KMS-11 (cell line): ENCODE data around the gene ACTA2.

ENCODE experiments used
- H2AFZ ChIP-seq: fragments of 200-600 bp; sonication (generic); 2 replicates; pipeline ENCODE4 v1.6.1; 2016; ENCODE audit warnings: antibody characterized with exemption, mixed run types, low read depth
- H3K27ac ChIP-seq: fragments of 200-600 bp; sonication (generic); 2 replicates; pipeline ENCODE4 v1.6.1; 2016; ENCODE audit warnings: mild to moderate bottlenecking, mixed run types
- H3K27me3 ChIP-seq: fragments of 200-600 bp; sonication (generic); 2 replicates; pipeline ENCODE4 v1.6.1; 2017; ENCODE audit warnings: mild to moderate bottlenecking, low read depth, mixed run types, moderate library complexity; ENCODE audit not compliant: insufficient read depth
- H3K36me3 ChIP-seq: fragments of 200-600 bp; sonication (generic); 2 replicates; pipeline ENCODE4 v1.6.1; 2017; ENCODE audit warnings: mild to moderate bottlenecking, mixed run types; ENCODE audit not compliant: insufficient read depth
- H3K4me1 ChIP-seq: fragments of 200-600 bp; sonication (generic); 2 replicates; pipeline ENCODE4 v1.6.1; 2016; ENCODE audit warnings: mild to moderate bottlenecking, low read depth, mixed run types; ENCODE audit not compliant: poor library complexity, severe bottlenecking
- H3K4me2 ChIP-seq: fragments of 200-600 bp; sonication (generic); 2 replicates; pipeline ENCODE4 v1.7.0; 2016; ENCODE audit warnings: mild to moderate bottlenecking, mixed run types
- H3K4me3 ChIP-seq: fragments of 200-600 bp; sonication (generic); IDR thresholded peaks from 2 replicates; pipeline ENCODE4 v1.6.1; 2017; ENCODE audit warnings: low read depth, low read length, mixed read lengths; ENCODE audit not compliant: insufficient read depth
- H3K79me2 ChIP-seq: fragments of 200-600 bp; sonication (generic); 2 replicates; pipeline ENCODE4 v1.6.1; 2016; ENCODE audit warnings: low read depth, mixed run types; ENCODE audit not compliant: insufficient read depth
- H3K9ac ChIP-seq: fragments of 200-600 bp; sonication (generic); 2 replicates; pipeline ENCODE4 v1.6.1; 2016; ENCODE audit warnings: mild to moderate bottlenecking, mixed run types
- H4K20me1 ChIP-seq: fragments of 200-600 bp; sonication (generic); 2 replicates; pipeline ENCODE4 v1.6.1; 2016; ENCODE audit warnings: mild to moderate bottlenecking, mixed run types; ENCODE audit not compliant: insufficient read depth
- CTCF ChIP-seq: fragments of 200-600 bp; sonication (generic); conservative IDR thresholded peaks from 2 replicates; pipeline ENCODE4 v1.6.1; 2017; ENCODE audit warnings: low read depth, mild to moderate bottlenecking, antibody characterized with exemption, low read length, moderate library complexity, mixed read lengths

The ACTA2 gene

GRCh38 chr10:88984525-88984924 lies 32.0 kb upstream of the ACTA2 start:
- H3K4me2 ChIP-seq, result no peak overlapping the region
- no peaks in the 10 kb centered on the region for H3K36me3 ChIP-seq
- H2AFZ ChIP-seq, result no peak overlapping the region
- H3K9ac ChIP-seq, result no peak overlapping the region
- H3K27me3 ChIP-seq, result no peaks in the 10 kb centered on the region
- TF ChIP-seq CTCF, result no peak
- H3K79me2 ChIP-seq, result no peaks in the 10 kb centered on the region
- no peaks in the 10 kb centered on the region for H4K20me1 ChIP-seq
- no peak overlapping the region for H3K27ac ChIP-seq
- no peak overlapping the region for H3K4me3 ChIP-seq
- peaks cover 39% of the 10 kb centered on the region for H3K4me1 ChIP-seq

GRCh38 chr10:88983939-88984338 lies 31.4 kb upstream of the ACTA2 start:
- peaks cover 39% of the 10 kb centered on the region for H3K4me1 ChIP-seq
- no peaks in the 10 kb centered on the region for H4K20me1 ChIP-seq
- no peak overlapping the region for H3K4me3 ChIP-seq
- no peak overlapping the region for H3K27ac ChIP-seq
- no peak overlapping the region for H2AFZ ChIP-seq
- no peaks in the 10 kb centered on the region for H3K36me3 ChIP-seq
- no peaks in the 10 kb centered on the region for H3K79me2 ChIP-seq
- H3K27me3 ChIP-seq, result no peaks in the 10 kb centered on the region
- TF ChIP-seq CTCF, result no peak
- H3K9ac ChIP-seq, result no peak overlapping the region
- H3K4me2 ChIP-seq, result no peak overlapping the region

- TF ChIP-seq CTCF, result no peak
- H3K79me2 ChIP-seq, result no peaks in the 10 kb centered on the region
- no peaks in the 10 kb centered on the region for H4K20me1 ChIP-seq
- no peaks in the 10 kb centered on the region for H3K36me3 ChIP-seq
- H3K9ac ChIP-seq, result no peak overlapping the region
- no peak overlapping the region for H3K4me2 ChIP-seq
- no peak overlapping the region for H3K27ac ChIP-seq
- peaks cover 37% of the 10 kb centered on the region for H3K4me1 ChIP-seq
- no peak overlapping the region for H2AFZ ChIP-seq
- no peak overlapping the region for H3K4me3 ChIP-seq
- H3K27me3 ChIP-seq, result no peaks in the 10 kb centered on the region
Observed at GRCh38 chr10:88983206-88983605, 30.6 kb upstream of the ACTA2 start.

GRCh38 chr10:88982366-88982765 lies 29.8 kb upstream of the ACTA2 start:
- Histone ChIP-seq H3K79me2 (no peaks in the 10 kb centered on the region), H3K4me2 (no peak overlapping the region), H3K27me3 (no peaks in the 10 kb centered on the region), H3K36me3 (no peaks in the 10 kb centered on the region), H2AFZ (no peak overlapping the region), H4K20me1 (no peaks in the 10 kb centered on the region), H3K27ac (no peak overlapping the region), H3K4me3 (no peak overlapping the region), H3K4me1 (peaks cover 29% of the 10 kb centered on the region), H3K9ac (no peak overlapping the region)
- TF ChIP-seq CTCF, result no peak
